IMR-90 (cell line): ENCODE measurements around the gene CD79A. TPM values are rescaled to one million over a fixed set of nuclear protein-coding genes. Genes with fewer than 3 reads are reported as not detected.

Experiments used
- ATAC-seq: fragments of 200-7000 bp; cut with Tn5 transposase; 2 replicates; pipeline ENCODE4 v1.9.1; 2020; ENCODE audit warnings: low read depth, mild to moderate bottlenecking, moderate library complexity
- BruUV-seq: library from RNA; stranded (reverse); fragments of 400-500 nt; replicated peaks from 2 replicates; lab custom pipeline; 2021; lab: Mats Ljungman, UMichigan
- CTCF ChIA-PET: fragments of 300-600 bp; formaldehyde crosslinking; extraction: SDS; loops from one replicate; lab custom pipeline; 2021; ENCODE audit warnings: antibody characterized with exemption; lab: Yijun Ruan, JAX
- POLR2A ChIA-PET: fragments of 300-600 bp; sonication (Branson Sonifier 250); formaldehyde crosslinking; loops from one replicate; lab custom pipeline; 2022; ENCODE audit warnings: antibody characterized with exemption; ENCODE audit not compliant: unreplicated experiment; lab: Charles Lee
- DNase-seq: peaks from one replicate; pipeline ENCODE4 v3.0.0; 2013
- H2AFZ ChIP-seq: replicated peaks from 2 replicates; pipeline ENCODE3; 2013; ENCODE audit warnings: low read length, mild to moderate bottlenecking; ENCODE audit not compliant: poor library complexity
- H2AK5ac ChIP-seq: 2 replicates; pipeline ENCODE4 v1.6.1; 2013; ENCODE audit warnings: low read depth, low read length, inconsistent platforms
- H2AK9ac ChIP-seq: replicated peaks from 2 replicates; pipeline ENCODE3; 2013; ENCODE audit warnings: mild to moderate bottlenecking, low read depth, low read length, moderate library complexity; ENCODE audit not compliant: poor library complexity
- H2BK120ac ChIP-seq: 2 replicates; pipeline ENCODE4 v1.6.1; 2013; ENCODE audit warnings: low read depth, low read length, inconsistent platforms
- H2BK15ac ChIP-seq: 3 replicates; pipeline ENCODE4 v1.6.1; 2013; ENCODE audit warnings: low read depth, low read length, inconsistent platforms
- H2BK20ac ChIP-seq: 2 replicates; pipeline ENCODE4 v1.6.1; 2013; ENCODE audit warnings: low read depth, mild to moderate bottlenecking, inconsistent platforms, low read length, moderate library complexity
- H2BK5ac ChIP-seq: 2 replicates; pipeline ENCODE4 v1.6.1; 2013; ENCODE audit warnings: mild to moderate bottlenecking, low read depth, low read length, inconsistent platforms; ENCODE audit not compliant: poor library complexity, severe bottlenecking
- H3K14ac ChIP-seq: replicated peaks from 2 replicates; pipeline ENCODE4 v1.6.1; 2013; ENCODE audit warnings: low read depth, low read length, inconsistent platforms
- H3K18ac ChIP-seq: 2 replicates; pipeline ENCODE4 v1.6.1; 2013; ENCODE audit warnings: low read depth, low read length, control low read depth
- H3K23ac ChIP-seq: 2 replicates; pipeline ENCODE4 v1.6.1; 2013; ENCODE audit warnings: low read depth, low read length, inconsistent platforms
- H3K27ac ChIP-seq: 2 replicates; pipeline ENCODE4 v1.5.1; 2013; ENCODE audit warnings: mild to moderate bottlenecking, control low read depth, low read length; ENCODE audit not compliant: insufficient read depth
- H3K27me3 ChIP-seq: 2 replicates; pipeline ENCODE4 v1.6.1; 2013; ENCODE audit warnings: low read length; ENCODE audit not compliant: control insufficient read depth, insufficient read depth
- H3K36me3 ChIP-seq: 2 replicates; pipeline ENCODE4 v1.6.1; 2013; ENCODE audit warnings: low read length, mixed read lengths; ENCODE audit not compliant: control insufficient read depth, insufficient read depth
- H3K4ac ChIP-seq: 2 replicates; pipeline ENCODE4 v1.6.1; 2013; ENCODE audit warnings: low read depth, low read length, inconsistent platforms
- H3K4me1 ChIP-seq: 2 replicates; pipeline ENCODE4 v1.6.1; 2013; ENCODE audit warnings: low read length, mixed read lengths; ENCODE audit not compliant: control insufficient read depth, insufficient read depth
- H3K4me2 ChIP-seq: 2 replicates; pipeline ENCODE4 v1.6.1; 2013; ENCODE audit warnings: low read depth, mild to moderate bottlenecking, control low read depth, low read length, moderate library complexity
- H3K4me3 ChIP-seq: 2 replicates; pipeline ENCODE4 v1.5.1; 2013; ENCODE audit warnings: low read depth, mild to moderate bottlenecking, control low read depth, low read length, moderate library complexity; ENCODE audit not compliant: insufficient read depth
- H3K56ac ChIP-seq: 2 replicates; pipeline ENCODE4 v1.6.1; 2013; ENCODE audit warnings: low read length, inconsistent platforms; ENCODE audit not compliant: insufficient read depth; ENCODE audit errors: extremely low read depth
- H3K79me1 ChIP-seq, 2 experiments: 2 replicates each; pipeline ENCODE4 v1.6.1; 2013; ENCODE audit warnings: low read length in 2 of 2, inconsistent platforms in 1 of 2, low read depth in 1 of 2
- H3K9ac ChIP-seq: 2 replicates; pipeline ENCODE4 v1.6.1; 2013; ENCODE audit warnings: low read depth, low read length, control low read depth
- H3K9me1 ChIP-seq: 2 replicates; pipeline ENCODE4 v1.6.1; 2013; ENCODE audit warnings: low read length, inconsistent platforms; ENCODE audit not compliant: insufficient read depth
- H3K9me3 ChIP-seq: 2 replicates; pipeline ENCODE4 v1.6.1; 2013; ENCODE audit warnings: low read length; ENCODE audit not compliant: control insufficient read depth, insufficient read depth
- H4K20me1 ChIP-seq: 2 replicates; pipeline ENCODE4 v1.6.1; 2013; ENCODE audit warnings: low read length, inconsistent platforms; ENCODE audit not compliant: insufficient read depth
- H4K5ac ChIP-seq: 2 replicates; pipeline ENCODE4 v1.6.1; 2013; ENCODE audit warnings: mild to moderate bottlenecking, low read depth, low read length, control low read depth
- H4K8ac ChIP-seq, 2 experiments: 2 replicates each; pipeline ENCODE4 v1.6.1; 2013; ENCODE audit warnings: low read depth in 2 of 2, low read length in 2 of 2, control low read depth in 1 of 2, inconsistent platforms in 1 of 2
- H4K91ac ChIP-seq: 2 replicates; pipeline ENCODE4 v1.6.1; 2013; ENCODE audit warnings: low read depth, low read length, inconsistent platforms; ENCODE audit not compliant: insufficient read depth
- CEBPB ChIP-seq: IDR thresholded peaks from 2 replicates; pipeline ENCODE4 v1.6.1; 2012; ENCODE audit warnings: low read depth, low read length, improper control_type of control experiment
- CHD1 ChIP-seq: IDR thresholded peaks from 2 replicates; pipeline ENCODE4 v1.6.1; 2012; ENCODE audit warnings: low read depth, low read length, improper control_type of control experiment
- MAFK ChIP-seq: IDR thresholded peaks from 2 replicates; pipeline ENCODE4 v1.6.1; 2012; ENCODE audit warnings: low read depth, low read length, improper control_type of control experiment
- MXI1 ChIP-seq: IDR thresholded peaks from 2 replicates; pipeline ENCODE4 v1.6.1; 2012; ENCODE audit warnings: low read depth, mild to moderate bottlenecking, low read length, moderate library complexity, borderline replicate concordance
- RAD21 ChIP-seq: IDR thresholded peaks from 2 replicates; pipeline ENCODE4 v1.6.1; 2012; ENCODE audit warnings: low read length, improper control_type of control experiment
- WGBS, 2 experiments: methylation state at CpG; one replicate each; pipeline versions ENCODE4 v1.1.5 to v1.1.7; 2013; ENCODE audit warnings: missing lambda C conversion rate in 2 of 2; ENCODE audit not compliant: insufficient read length in 1 of 2; ENCODE audit errors: extremely low coverage in 2 of 2; 5-methylcytosine and 5-hydroxymethylcytosine counted together
- dilution Hi-C: fragments of 300-500 bp; cut with HindIII; formaldehyde crosslinking; loops from one replicate; pipeline ENCODE4 v1.14.3; 2018; ENCODE audit warnings: low sequenced_read_pairs; ENCODE audit not compliant: unreplicated experiment
- in situ Hi-C: fragments of 300-500 bp; cut with MboI; formaldehyde crosslinking; loops from 3 replicates; pipeline ENCODE4 v1.14.3; 2019; ENCODE audit warnings: low sequenced_read_pairs, inconsistent platforms, mixed read lengths
- intact Hi-C: fragments of 100-400 bp; cut with micrococcal nuclease; formaldehyde crosslinking; loops from 2 replicates; pipeline ENCODE4 v1.10.0; 2022
- polyA plus RNA-seq, 3 experiments: library from polyadenylated mRNA; depleted of rRNA; stranded (reverse); fragments of >200 nt; gene quantifications; 2 replicates each; pipeline ENCODE4 v1.2.3, GENCODE V29; 2012; ENCODE audit warnings: low replicate concordance in 1 of 3
- total RNA-seq: library from RNA; depleted of rRNA; stranded (reverse); fragments of >200 nt; gene quantifications from 2 replicates; pipeline ENCODE4 v1.2.3, GENCODE V29; 2012
- TF ChIP-seq, protein P1 (sequence below): fragments of 150-350 bp; IDR thresholded peaks from 2 replicates; pipeline ENCODE4 v1.6.1; 2017; ENCODE audit warnings: mild to moderate bottlenecking, antibody characterized with exemption, low read length, low read depth
- TF ChIP-seq, protein P2 (sequence below): fragments of 150-350 bp; IDR thresholded peaks from 2 replicates; pipeline ENCODE4 v1.6.1; 2016; ENCODE audit warnings: low read depth, mild to moderate bottlenecking, low read length, moderate library complexity, borderline replicate concordance

CD79A gene
- total and polyA plus RNA-seq, 2 of the 4 experiments (the other 2 are of a cell fraction), result 0.19 TPM; not detected in 1

DNA sequence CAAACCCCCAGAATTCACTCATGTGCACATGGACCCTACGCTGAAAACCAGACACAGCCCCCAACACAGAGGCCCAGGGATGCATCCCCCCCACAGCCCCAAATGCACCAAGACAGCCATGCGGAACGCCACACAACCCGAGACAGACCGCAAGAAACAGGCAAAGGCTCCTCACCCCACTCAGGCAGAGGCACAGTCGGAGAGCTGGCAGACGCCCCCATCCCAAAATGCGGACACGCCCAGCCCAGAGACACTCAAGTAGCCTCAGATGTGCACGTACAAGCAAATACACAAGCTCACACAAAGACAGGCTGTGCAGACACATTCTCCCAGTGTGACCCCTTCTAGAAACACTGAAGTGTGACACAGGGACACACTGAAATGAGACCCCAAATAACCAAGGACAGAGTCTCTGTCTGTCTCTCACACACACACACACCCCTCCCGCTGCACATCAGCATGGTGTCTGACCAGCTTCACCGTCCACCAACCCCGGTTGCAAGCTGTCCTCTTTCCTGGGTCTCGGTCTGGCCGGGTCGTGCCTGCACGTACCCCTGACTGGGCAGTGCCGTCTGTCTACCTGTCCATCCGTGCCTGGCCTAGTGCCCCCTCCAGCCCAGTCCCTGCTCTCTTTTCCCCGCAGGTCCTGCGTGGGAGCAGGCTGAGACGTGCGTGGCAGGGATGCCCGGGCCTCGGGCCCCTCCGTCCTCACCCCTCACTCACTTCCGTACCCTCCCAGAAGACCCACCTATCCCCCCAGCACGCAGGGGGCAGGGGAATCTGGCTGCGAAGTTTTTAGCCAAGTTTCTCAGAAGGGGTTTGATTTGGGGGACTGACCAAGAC is 35.0 kb downstream of the CD79A start (continued):
- no peak for TF ChIP-seq MAFK

GRCh38 chr19:41912899-41913537 is 35.9 kb downstream of the CD79A start:
- DNase-seq (no peak), ATAC-seq (no peak)
- H2BK120ac ChIP-seq, result no peak overlapping the region
- no peak overlapping the region for H2BK20ac ChIP-seq
- ChIA-PET CTCF (no interaction called here), POLR2A (no interaction called here)
- no peak overlapping the region for H3K56ac ChIP-seq
- BruUV-seq, result no TSS peak
- peaks cover under 1% of the 10 kb centered on the region for H3K9me1 ChIP-seq
- no peak overlapping the region for H2AFZ ChIP-seq
- no peak overlapping the region for H2AK5ac ChIP-seq
- TF ChIP-seq MXI1 (no peak), RAD21 (no peak), CEBPB (no peak), CHD1 (no peak)
- TF ChIP-seq, protein P1, sequence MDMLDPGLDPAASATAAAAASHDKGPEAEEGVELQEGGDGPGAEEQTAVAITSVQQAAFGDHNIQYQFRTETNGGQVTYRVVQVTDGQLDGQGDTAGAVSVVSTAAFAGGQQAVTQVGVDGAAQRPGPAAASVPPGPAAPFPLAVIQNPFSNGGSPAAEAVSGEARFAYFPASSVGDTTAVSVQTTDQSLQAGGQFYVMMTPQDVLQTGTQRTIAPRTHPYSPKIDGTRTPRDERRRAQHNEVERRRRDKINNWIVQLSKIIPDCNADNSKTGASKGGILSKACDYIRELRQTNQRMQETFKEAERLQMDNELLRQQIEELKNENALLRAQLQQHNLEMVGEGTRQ, result no peak
- TF ChIP-seq, protein P2, sequence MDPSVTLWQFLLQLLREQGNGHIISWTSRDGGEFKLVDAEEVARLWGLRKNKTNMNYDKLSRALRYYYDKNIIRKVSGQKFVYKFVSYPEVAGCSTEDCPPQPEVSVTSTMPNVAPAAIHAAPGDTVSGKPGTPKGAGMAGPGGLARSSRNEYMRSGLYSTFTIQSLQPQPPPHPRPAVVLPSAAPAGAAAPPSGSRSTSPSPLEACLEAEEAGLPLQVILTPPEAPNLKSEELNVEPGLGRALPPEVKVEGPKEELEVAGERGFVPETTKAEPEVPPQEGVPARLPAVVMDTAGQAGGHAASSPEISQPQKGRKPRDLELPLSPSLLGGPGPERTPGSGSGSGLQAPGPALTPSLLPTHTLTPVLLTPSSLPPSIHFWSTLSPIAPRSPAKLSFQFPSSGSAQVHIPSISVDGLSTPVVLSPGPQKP, result no peak
- 0 out of 2 replicates have a peak, but pooled peaks cover 2% of the 10 kb centered on the region for H3K4me1 ChIP-seq
- H2BK15ac ChIP-seq, result no peak overlapping the region
- no peak overlapping the region for H3K4me3 ChIP-seq
- 0% methylated on average over 10 of the region's 51 CpGs; no CpG with 5 or more reads in 1 of the 2 experiments for WGBS, 2 experiments
- no peak overlapping the region for H3K27ac ChIP-seq
- H4K91ac ChIP-seq, result no peak overlapping the region
- H4K5ac ChIP-seq, result no peak overlapping the region
- in situ Hi-C loops, result no loop called here
- H3K27me3 ChIP-seq, result peaks cover 65% of the 10 kb centered on the region
- no peak overlapping the region for H3K4me2 ChIP-seq
- no peaks in the 10 kb centered on the region for H3K9me3 ChIP-seq
- dilution Hi-C loops, result no loop called here
- no peak overlapping the region for H3K4ac ChIP-seq
- no peak overlapping the region for H3K23ac ChIP-seq
- H3K36me3 ChIP-seq, result no peaks in the 10 kb centered on the region
- no peak overlapping the region for H3K9ac ChIP-seq
- intact Hi-C loops, result no loop called here
- H4K20me1 ChIP-seq, result peaks cover 28% of the 10 kb centered on the region
- no peak overlapping the region for H3K14ac ChIP-seq
- no peak overlapping the region for H2AK9ac ChIP-seq
- H3K79me1 ChIP-seq, result no peaks in the 10 kb centered on the region
- H3K18ac ChIP-seq, result no peak overlapping the region
- H2BK5ac ChIP-seq, result no peak overlapping the region
- H4K8ac ChIP-seq, result no peak overlapping the region
